Motor neuron (in vitro differentiated cells): Measurements from ENCODE around the gene GJC2. TPM values are rescaled to one million over a fixed set of nuclear protein-coding genes. Genes with fewer than 3 reads are reported as not detected.

Source experiments
- ATAC-seq, 8 experiments: fragments of 200-7000 bp; cut with Tn5 transposase; replicated peaks in 6 of 8; 2 replicates each; pipeline ENCODE4 v1.8.0; 2021; ENCODE audit warnings: mild to moderate bottlenecking in 8 of 8, moderate library complexity in 8 of 8
- H3K27ac ChIP-seq, 2 donors: fragments of 250-450 bp; sonication (Bioruptor Pico); 2 replicates each; pipeline ENCODE4 v1.9.0; 2021; ENCODE audit warnings: antibody characterized with exemption in 2 of 2, mild to moderate bottlenecking in 2 of 2, moderate library complexity in 1 of 2
- H3K4me1 ChIP-seq, 2 donors: fragments of 250-450 bp; sonication (Bioruptor Pico); replicated peaks in 1 of 2; 2 replicates each; pipeline ENCODE4 v1.6.1; 2021; ENCODE audit warnings: antibody characterized with exemption in 2 of 2, mild to moderate bottlenecking in 2 of 2, moderate library complexity in 1 of 2
- H3K4me3 ChIP-seq, 5 donors: fragments of 250-450 bp; sonication (Bioruptor Pico); 2 replicates each; pipeline ENCODE4 v1.9.0; 2021; ENCODE audit warnings: antibody characterized with exemption in 5 of 5, mild to moderate bottlenecking in 5 of 5, moderate library complexity in 4 of 5
- WGBS, 10 experiments: fragments of 450-650 bp; shearing (Covaris generic); methylation state at CpG; one replicate each; pipeline ENCODE4 v1.0.0; 2022; 5-methylcytosine and 5-hydroxymethylcytosine counted together
- in situ Hi-C, 9 experiments: fragments of 400-800 bp; cut with MboI; loops; one replicate each; pipeline ENCODE4 v1.15.0; 2021; ENCODE audit warnings: low sequenced_read_pairs in 9 of 9, low pct_unique_long_range_greater_than_20kb in 2 of 9; ENCODE audit not compliant: unreplicated experiment in 9 of 9
- total RNA-seq, 8 experiments: library from RNA; unstranded; fragments of 300-600 nt; gene quantifications; 2 replicates each; pipeline versions ENCODE4 v1.2.3 to v1.2.4, GENCODE V29; 2022

Gene GJC2
- total RNA-seq, 8 experiments from 2014 or later, result 0.71 to 1.6 (median 0.86) TPM

GRCh38 chr1:228190182-228190581 lies 40.5 kb downstream of the GJC2 start:
- Histone ChIP-seq H3K4me1 (peaks cover 6 to 7% of the 10 kb centered on the region in 2 donors), H3K27ac (no peak overlapping the region), H3K4me3 (no peak overlapping the region)
- 52 to 100% (median 93%) methylated on average over 1 to 13 of the region's 14 CpGs; no CpG with 5 or more reads in 4 of the 10 experiments for WGBS, 10 experiments
- no peak for ATAC-seq
- in situ Hi-C loops, result no loop called here

DNA sequence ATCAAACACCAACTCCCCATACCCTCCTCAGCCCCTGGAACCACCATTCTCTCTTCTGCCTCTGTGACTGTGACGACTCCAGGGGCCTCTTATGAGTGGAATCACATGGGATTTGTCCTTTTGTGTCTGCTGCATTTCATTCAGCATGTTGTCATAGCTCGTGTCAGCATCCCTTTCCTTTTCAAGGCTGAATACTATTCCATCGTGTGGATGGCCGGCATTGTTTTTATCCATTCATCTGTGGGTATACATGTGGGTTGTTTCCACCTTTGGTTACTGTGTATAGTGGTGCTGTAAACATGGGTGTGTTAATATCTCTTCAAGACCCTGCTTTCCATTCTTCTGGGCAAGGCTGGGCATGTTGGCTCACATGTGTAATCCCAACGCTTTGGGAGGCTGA lies 41.0 kb downstream of the GJC2 start:
- in situ Hi-C loops, result no loop called here

DNA sequence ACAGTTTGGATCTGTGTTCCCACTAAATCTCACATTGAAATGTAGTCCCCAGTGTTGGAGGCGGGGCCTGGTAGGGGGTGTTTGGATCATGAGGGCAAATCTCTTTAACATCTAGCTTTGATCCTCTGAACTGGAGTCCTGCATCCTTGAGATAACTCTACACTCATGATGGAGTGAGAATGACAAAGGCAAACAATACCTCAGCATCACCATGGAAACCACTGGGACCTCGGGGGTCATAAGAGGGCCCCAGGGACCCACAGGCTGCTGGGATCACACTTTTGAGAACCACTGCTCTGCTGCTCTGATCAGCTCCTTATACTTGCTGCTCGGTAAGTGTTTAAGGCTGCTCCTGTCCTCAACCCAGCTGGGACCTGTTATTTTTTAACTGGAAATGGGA lies 44.7 kb downstream of the GJC2 start:
- Histone ChIP-seq H3K4me1 (peaks cover 0 to 6% of the 10 kb centered on the region in 2 donors), H3K4me3 (no peak overlapping the region), H3K27ac (no peak overlapping the region)
- 31 to 86% (median 55%) methylated on average over 2 to 3 of the region's 3 CpGs; no CpG with 5 or more reads in 2 of the 10 experiments for WGBS, 10 experiments
- peak in 1 of 8 experiments; percentile 41 for ATAC-seq
- in situ Hi-C loops, result no loop called here

More for the DNA sequence above, 41.0 kb downstream of the GJC2 start:
- ATAC-seq, result no peak
- no peak overlapping the region for H3K4me3 ChIP-seq
- peaks cover 5 to 6% of the 10 kb centered on the region in 2 donors for H3K4me1 ChIP-seq
- WGBS, 10 experiments, result 17 to 100% (median 89%) methylated on average over 1 to 5 of the region's 5 CpGs; no CpG with 5 or more reads in 2 of the 10 experiments
- H3K27ac ChIP-seq, result no peak overlapping the region

DNA sequence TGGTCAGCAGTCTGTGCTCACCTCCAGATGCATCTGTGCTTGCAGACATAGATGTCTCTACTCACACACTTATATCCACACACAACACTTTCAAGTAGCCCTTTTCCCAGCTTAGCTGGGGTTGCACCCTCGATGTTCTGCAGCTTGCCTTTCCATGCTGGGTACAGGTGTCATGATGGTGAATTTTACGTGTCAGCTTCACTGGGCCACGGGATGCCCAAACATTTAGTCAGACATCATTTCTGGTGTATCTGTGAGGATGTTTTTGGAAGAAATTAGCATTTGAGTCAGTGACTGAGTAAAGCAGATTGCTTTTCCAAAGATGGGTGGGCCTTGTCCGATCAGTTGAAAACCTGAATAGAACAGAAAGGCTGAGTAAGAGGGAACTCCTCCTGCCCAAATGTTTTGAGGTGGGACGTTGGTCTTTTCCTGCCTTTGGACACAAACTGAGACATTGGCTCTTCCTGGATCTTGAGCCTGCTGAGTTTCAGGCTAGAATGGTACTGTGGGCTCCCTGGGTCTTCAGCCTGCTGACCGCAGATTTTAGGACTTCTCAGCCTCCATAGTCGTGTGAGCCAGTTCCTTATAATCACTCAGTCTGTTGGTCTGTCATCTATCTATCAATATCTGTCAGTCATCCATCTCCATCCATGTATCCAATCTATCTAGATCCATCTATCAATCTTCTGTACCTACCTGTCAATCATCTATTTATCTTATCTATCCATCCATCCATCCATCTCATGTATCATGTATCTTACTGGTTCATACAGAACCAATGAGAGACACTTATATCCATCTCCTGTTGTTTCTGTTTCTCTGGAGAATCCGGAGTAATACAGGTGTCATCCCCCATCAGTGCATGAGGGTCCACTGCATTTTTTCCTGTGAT lies 45.4 kb downstream of the GJC2 start:
- in situ Hi-C loops, result no loop called here
- no peak overlapping the region for H3K4me3 ChIP-seq
- ATAC-seq, result no peak
- WGBS, 10 experiments, result 65 to 100% (median 84%) methylated on average over 1 to 8 of the region's 8 CpGs
- H3K4me1 ChIP-seq, result peaks cover 0 to 6% of the 10 kb centered on the region in 2 donors
- no peak overlapping the region for H3K27ac ChIP-seq

GRCh38 chr1:228197555-228198147 lies 47.9 kb downstream of the GJC2 start:
- WGBS, 10 experiments, result 63 to 100% (median 96%) methylated on average over 1 to 4 of the region's 4 CpGs; no CpG with 5 or more reads in 3 of the 10 experiments
- H3K4me1 ChIP-seq, result peaks cover 0 to 6% of the 10 kb centered on the region in 2 donors
- H3K4me3 ChIP-seq, result no peak overlapping the region
- in situ Hi-C loops, result no loop called here
- no peak for ATAC-seq
- H3K27ac ChIP-seq, result no peak overlapping the region

DNA sequence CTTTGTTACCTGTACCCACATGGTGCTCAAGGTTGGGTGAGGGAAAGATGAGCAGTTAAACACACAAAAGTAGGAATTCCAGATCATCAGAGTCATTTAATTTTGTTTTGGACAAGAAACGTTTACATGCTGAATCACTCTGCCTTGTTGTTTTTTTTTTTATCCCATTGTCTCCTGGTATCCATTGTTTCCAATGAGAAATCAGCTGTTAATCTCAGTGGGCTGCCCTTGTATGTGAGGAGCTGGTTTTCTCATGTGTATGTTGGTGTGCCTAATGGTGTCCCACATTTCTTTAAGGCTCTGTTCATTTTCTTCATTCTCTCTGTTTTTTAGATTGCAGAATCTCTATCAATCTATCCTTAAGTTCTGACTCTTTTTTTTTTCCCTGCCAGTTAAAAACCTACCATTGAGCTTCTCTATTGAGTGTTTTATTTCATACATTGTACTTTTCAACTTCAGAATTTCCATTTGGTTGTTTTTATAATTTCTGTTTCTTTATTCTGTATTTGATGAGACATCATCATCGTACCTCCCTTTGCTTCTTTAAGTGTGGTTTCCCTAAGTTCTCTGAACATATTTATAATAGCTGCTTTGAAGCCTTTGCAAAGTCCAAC lies 49.4 kb downstream of the GJC2 start:
- Histone ChIP-seq H3K27ac (no peak overlapping the region), H3K4me3 (no peak overlapping the region), H3K4me1 (peaks cover 0 to 6% of the 10 kb centered on the region in 2 donors)
- WGBS, 10 experiments, result 40 to 100% (median 72%) methylated on average over 1 to 2 of the region's 2 CpGs
- in situ Hi-C loops, result no loop called here
- ATAC-seq, result no peak

GRCh38 chr1:228204958-228205357 lies 55.2 kb downstream of the GJC2 start:
- in situ Hi-C loops, result no loop called here
- no peak overlapping the region for H3K27ac ChIP-seq
- WGBS, 10 experiments, result 0 to 83% (median 69%) methylated on average over 1 to 8 of the region's 8 CpGs
- H3K4me3 ChIP-seq, result no peak overlapping the region
- peaks cover 22 to 29% of the 10 kb centered on the region in 2 donors for H3K4me1 ChIP-seq
- ATAC-seq, result peak in 1 of 8 experiments; percentile 25

DNA sequence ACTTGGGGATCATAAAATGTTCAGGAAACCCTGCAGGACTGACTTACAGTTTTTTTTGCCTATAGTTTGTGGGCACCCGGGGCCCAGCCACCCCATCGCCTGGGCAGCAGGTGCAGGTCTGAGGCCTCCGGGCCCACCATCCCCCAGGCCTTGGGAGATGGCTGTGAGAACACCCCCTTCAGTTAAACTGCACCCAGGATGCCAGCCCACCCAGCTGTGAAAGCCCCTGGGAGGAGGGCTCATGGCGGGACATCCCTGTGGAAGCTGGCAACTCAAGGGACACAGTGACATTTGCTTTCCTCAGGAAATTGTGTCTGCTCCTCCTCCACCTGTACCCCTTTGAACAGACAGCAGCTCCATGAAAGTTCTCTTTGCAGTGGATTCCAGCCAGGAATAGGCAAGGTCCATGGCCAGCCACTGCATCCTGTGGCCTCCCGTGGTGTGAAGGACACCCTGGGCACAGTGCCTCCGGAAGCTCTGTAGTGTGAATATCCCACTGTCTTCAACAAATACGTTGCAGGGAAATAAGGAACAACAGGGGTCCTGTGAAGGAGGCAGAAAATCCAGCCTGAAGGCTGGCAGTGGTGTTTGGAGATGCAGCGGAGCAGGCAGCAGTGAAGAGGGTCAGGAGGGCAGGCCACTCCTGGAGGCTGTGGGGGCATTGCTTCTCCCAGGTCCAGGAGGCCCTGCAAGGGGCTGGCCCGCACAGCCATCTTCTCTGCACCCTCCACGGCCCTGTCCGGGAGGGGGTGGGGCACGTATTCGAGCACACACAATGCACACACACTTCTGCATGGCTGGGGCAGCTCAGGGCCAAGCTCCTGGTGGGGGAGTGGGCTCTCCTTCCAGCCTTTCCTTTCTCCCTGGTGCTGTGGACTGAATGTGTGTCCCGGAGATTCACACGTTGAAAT lies 56.1 kb downstream of the GJC2 start:
- H3K27ac ChIP-seq, result peak overlapping the region in 1 of 2 donors; percentile 13
- 30 to 80% (median 53%) methylated on average over 1 to 8 of the region's 15 CpGs; no CpG with 5 or more reads in 3 of the 10 experiments for WGBS, 10 experiments
- peak in 5 of 8 experiments; percentile 62 to 80 (median 75) for ATAC-seq

DNA sequence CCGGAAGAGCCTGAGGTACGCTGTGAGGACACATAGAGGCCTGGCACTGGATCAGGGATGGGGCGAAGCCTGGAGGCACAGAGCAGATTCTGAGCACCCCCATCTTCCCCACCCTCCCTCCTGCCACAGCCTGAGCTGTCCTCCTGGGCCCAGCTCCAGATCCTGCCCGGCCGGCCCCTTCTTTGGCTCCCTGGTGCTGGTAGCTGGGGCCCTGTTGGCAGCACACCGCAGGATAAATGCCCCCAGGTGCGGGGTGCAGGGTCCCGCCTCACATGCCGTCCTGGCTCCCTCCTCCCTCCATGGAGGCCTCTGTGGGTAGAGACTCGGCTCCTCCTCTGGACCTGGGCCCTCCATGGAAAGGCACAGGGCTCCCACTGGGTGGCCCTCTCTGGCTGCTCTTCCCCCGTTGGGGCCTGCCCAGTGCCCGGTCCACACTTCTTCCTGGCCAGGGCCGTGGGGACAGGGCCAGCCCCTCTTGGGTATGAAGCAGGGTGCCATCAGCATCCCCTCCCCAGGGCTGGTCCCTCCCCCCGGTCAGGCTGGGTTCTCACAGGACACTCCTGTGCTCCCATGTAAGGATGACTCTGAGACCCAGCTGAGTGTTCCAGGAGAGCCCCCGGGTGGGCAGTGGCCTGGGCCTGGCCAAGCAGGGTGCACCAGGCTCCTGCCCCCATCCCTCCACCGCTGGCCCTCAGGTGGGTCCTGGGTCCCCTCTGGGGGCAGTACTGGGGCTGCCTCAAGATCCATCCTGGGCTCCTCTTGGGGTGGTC lies 57.0 kb downstream of the GJC2 start:
- H3K27ac ChIP-seq, result peak overlapping the region in 1 of 2 donors; percentile 13
- H3K4me3 ChIP-seq, result no peak overlapping the region
- 33 to 100% (median 70%) methylated on average over 1 to 4 of the region's 16 CpGs; no CpG with 5 or more reads in 6 of the 10 experiments for whole genome bisulfite sequencing, 10 experiments
- H3K4me1 ChIP-seq, result peaks cover 22 to 29% of the 10 kb centered on the region in 2 donors
- in situ Hi-C loops, result no loop called here
- ATAC-seq, result peak in 5 of 8 experiments; percentile 12 to 35 (median 29)

More for the DNA sequence above, 56.1 kb downstream of the GJC2 start:
- Histone ChIP-seq H3K4me3 (no peak overlapping the region), H3K4me1 (peaks cover 22 to 29% of the 10 kb centered on the region in 2 donors)
- in situ Hi-C loops, result no loop called here

GRCh38 chr1:228207381-228207810 lies 57.7 kb downstream of the GJC2 start:
- WGBS, 10 experiments, result 80 to 100% (median 92%) methylated on average over 1 to 5 of the region's 8 CpGs; no CpG with 5 or more reads in 6 of the 10 experiments

GRCh38 chr1:228207851-228208821 lies 58.4 kb downstream of the GJC2 start, which contains the start of gene OBSCN:
Gene OBSCN, plus strand, starts transcription at chr1:228208044. Its CDS starts 3,740 bp downstream, at chr1:228211784.
- Histone ChIP-seq H3K27ac (no peak within 1 kb of the TSS), H3K4me1 (peaks cover 22 to 32% of the 10 kb centered on the region in 2 donors), H3K4me3 (no peak within 1 kb of the TSS)
- in situ Hi-C loops, result no loop called here
- ATAC-seq, result peak in 3 of 8 experiments; percentile 9 to 45 (median 29)
- whole genome bisulfite sequencing, 10 experiments, result 40 to 87% (median 67%) methylated on average over 1 to 6 of the region's 30 CpGs; no CpG with 5 or more reads in 5 of the 10 experiments

More at GRCh38 chr1:228207381-228207810, 57.7 kb downstream of the GJC2 start:
- Histone ChIP-seq H3K4me3 (no peak overlapping the region), H3K27ac (no peak overlapping the region), H3K4me1 (peaks cover 22 to 29% of the 10 kb centered on the region in 2 donors)
- no peak for ATAC-seq
- in situ Hi-C loops, result no loop called here
